Endothelial cell of umbilical vein (primary cell): Measurements from ENCODE around the gene ADAT3. TPM values are rescaled to one million over a fixed set of nuclear protein-coding genes. Genes with fewer than 3 reads are reported as not detected.

Experiments used
- BruUV-seq: library from RNA; stranded (reverse); fragments of 400-500 nt; replicated peaks from 2 replicates; lab custom pipeline; 2021; lab: Mats Ljungman, UMichigan
- CTCF ChIA-PET: fragments of 300-600, 350-600 bp; sonication (Branson Sonifier 250); formaldehyde crosslinking; loops from one replicate; lab custom pipeline; 2021; ENCODE audit warnings: antibody characterized with exemption, inconsistent platforms; lab: Charles Lee
- POLR2A ChIA-PET: fragments of 300-600, 350-600 bp; sonication (Branson Sonifier 250); formaldehyde crosslinking; loops from one replicate; lab custom pipeline; 2021; ENCODE audit warnings: antibody characterized with exemption, inconsistent platforms; lab: Charles Lee
- DNase-seq: peaks from one replicate; pipeline ENCODE4 v3.0.0-alpha.2; 2011; ENCODE audit warnings: low read depth, low spot score
- FAIRE-seq: peaks from 2 replicates; lab custom pipeline; 2011; peaks lifted over from hg19 to GRCh38; lab: Jason Lieb, UNC
- H2AFZ ChIP-seq: 2 replicates; pipeline ENCODE4 v1.6.0; 2012; ENCODE audit warnings: low read depth, low read length, control low read depth, inconsistent platforms
- H3K27ac ChIP-seq: 2 replicates; pipeline ENCODE4 v1.5.1; 2011; ENCODE audit warnings: low read depth, mild to moderate bottlenecking, control low read depth, low read length, moderate library complexity; ENCODE audit not compliant: insufficient read depth
- H3K27me3 ChIP-seq, 2 experiments: 2 replicates each; pipeline versions ENCODE4 v1.6.0 to v1.6.1; 2011; ENCODE audit warnings: low read length in 2 of 2, mixed read lengths in 1 of 2; ENCODE audit not compliant: control insufficient read depth in 2 of 2, insufficient read depth in 2 of 2
- H3K36me3 ChIP-seq, 2 experiments: 2 replicates in 1 of 2; 3 replicates in 1 of 2; pipeline ENCODE4 v1.5.1; 2011; ENCODE audit warnings: low read length in 2 of 2, mild to moderate bottlenecking in 1 of 2, moderate library complexity in 1 of 2; ENCODE audit not compliant: control insufficient read depth in 2 of 2, insufficient read depth in 2 of 2; ENCODE audit errors: extremely low read depth in 1 of 2
- H3K4me1 ChIP-seq: 3 replicates; pipeline ENCODE4 v1.5.1; 2011; ENCODE audit warnings: mild to moderate bottlenecking, low read length; ENCODE audit not compliant: control insufficient read depth, insufficient read depth; ENCODE audit errors: extremely low read depth
- H3K4me2 ChIP-seq: 2 replicates; pipeline ENCODE4 v1.6.1; 2011; ENCODE audit warnings: low read length, control low read depth, mixed read lengths; ENCODE audit not compliant: insufficient read depth
- H3K4me3 ChIP-seq, 3 experiments: fragments of 200-600 bp in 1 of 3; sonication (generic), shearing (Covaris generic) in 1 of 3; replicated peaks in 1 of 3; 2 replicates each; pipeline ENCODE4 v1.5.1; 2011 to 2016; ENCODE audit warnings: control low read depth in 3 of 3, low read length in 3 of 3, mild to moderate bottlenecking in 2 of 3, inconsistent platforms in 1 of 3, low read depth in 1 of 3, moderate library complexity in 1 of 3; ENCODE audit not compliant: insufficient read depth in 1 of 3
- H3K79me2 ChIP-seq: 2 replicates; pipeline ENCODE4 v1.6.0; 2012; ENCODE audit warnings: low read length, inconsistent platforms; ENCODE audit not compliant: control insufficient read depth, insufficient read depth
- H3K9ac ChIP-seq: replicated peaks from 2 replicates; pipeline ENCODE3; 2011; ENCODE audit warnings: low read length, control low read depth; ENCODE audit not compliant: insufficient read depth; ENCODE audit errors: extremely low read depth
- H3K9me1 ChIP-seq: replicated peaks from 3 replicates; pipeline ENCODE4 v1.6.0; 2011; ENCODE audit warnings: mild to moderate bottlenecking, low read length; ENCODE audit not compliant: control insufficient read depth, insufficient read depth; ENCODE audit errors: extremely low read depth
- H3K9me3 ChIP-seq: replicated peaks from 2 replicates; pipeline ENCODE4 v1.5.1; 2012; ENCODE audit warnings: low read length, inconsistent platforms; ENCODE audit not compliant: control insufficient read depth, insufficient read depth
- H4K20me1 ChIP-seq: replicated peaks from 2 replicates; pipeline ENCODE3; 2011; ENCODE audit warnings: mild to moderate bottlenecking, low read length; ENCODE audit not compliant: control insufficient read depth, insufficient read depth; ENCODE audit errors: extremely low read depth
- EZH2 ChIP-seq: IDR thresholded peaks from 2 replicates; pipeline ENCODE4 v1.6.1; 2012; ENCODE audit warnings: borderline replicate concordance, low read depth, mild to moderate bottlenecking, moderate library complexity, low read length, inconsistent platforms; ENCODE audit not compliant: severe bottlenecking
- FOS ChIP-seq: IDR thresholded peaks from 2 replicates; pipeline ENCODE4 v1.6.1; 2011; ENCODE audit warnings: mild to moderate bottlenecking, low read length, moderate library complexity, borderline replicate concordance; ENCODE audit not compliant: insufficient read depth
- GATA2 ChIP-seq: IDR thresholded peaks from 2 replicates; pipeline ENCODE4 v1.7.0; 2011; ENCODE audit warnings: low read depth, mild to moderate bottlenecking, moderate library complexity, mixed read lengths, low read length; ENCODE audit not compliant: insufficient read length, insufficient read depth
- JUN ChIP-seq: IDR thresholded peaks from 2 replicates; pipeline ENCODE4 v1.6.1; 2011; ENCODE audit warnings: borderline replicate concordance, low read depth; ENCODE audit not compliant: insufficient read length, insufficient read depth
- MYC ChIP-seq: IDR thresholded peaks from one replicate; pipeline ENCODE4 v1.6.1; 2011; ENCODE audit warnings: mild to moderate bottlenecking, low read depth, low read length
- POLR2A ChIP-seq: IDR thresholded peaks from 2 replicates; pipeline ENCODE4 v1.6.1; 2012; ENCODE audit warnings: low read depth, mild to moderate bottlenecking, control low read depth, low read length
- POLR2AphosphoS5 ChIP-seq: IDR thresholded peaks from 2 replicates; pipeline ENCODE4 v1.6.1; 2012; ENCODE audit warnings: low read depth, mild to moderate bottlenecking, control low read depth, low read length, moderate library complexity; ENCODE audit not compliant: insufficient read depth
- dilution Hi-C: fragments of 300-500 bp; cut with MboI; formaldehyde crosslinking; loops from one replicate; pipeline ENCODE4 v1.15.0; 2019; ENCODE audit warnings: low sequenced_read_pairs; ENCODE audit not compliant: extremely low pct_ligation_motif_present
- intact Hi-C: fragments of 100-400 bp; cut with micrococcal nuclease; formaldehyde crosslinking; loops from one replicate; pipeline ENCODE4 v1.10.0; 2022
- polyA plus RNA-seq, 4 experiments: library from polyadenylated mRNA; depleted of rRNA in 3 of 4; stranded (reverse) in 3 of 4; unstranded in 1 of 4; fragments of >200 nt; gene quantifications; 2 replicates each; pipeline versions ENCODE4 v1.2.1 to v1.2.3, GENCODE V29; 2011 to 2012; ENCODE audit warnings: missing spikeins in 1 of 4
- total RNA-seq: library from RNA; stranded (reverse); gene quantifications from 2 replicates; pipeline ENCODE4 v1.2.3, GENCODE V29; 2021
- TF ChIP-seq, protein P1 (sequence below): IDR thresholded peaks from 2 replicates; pipeline ENCODE4 v1.6.1; 2011; ENCODE audit not compliant: insufficient read depth, insufficient read length
- TF ChIP-seq, protein P2 (sequence below), 2 donors: IDR thresholded peaks; 1 replicate in 1 of 2; 2 replicates in 1 of 2; pipeline ENCODE4 v1.5.1; 2011; ENCODE audit warnings: low read length in 2 of 2, mild to moderate bottlenecking in 2 of 2, moderate library complexity in 2 of 2, control low read depth in 1 of 2, inconsistent platforms in 1 of 2, low read depth in 1 of 2; ENCODE audit not compliant: insufficient read depth in 1 of 2; ENCODE audit errors: extremely low read depth in 1 of 2

Gene ADAT3
- total and polyA plus RNA-seq, 2 donors (not counting 3 experiments of a cell fraction or from before 2014, with no cell fraction given) = 5.7 to 11.7 TPM

DNA sequence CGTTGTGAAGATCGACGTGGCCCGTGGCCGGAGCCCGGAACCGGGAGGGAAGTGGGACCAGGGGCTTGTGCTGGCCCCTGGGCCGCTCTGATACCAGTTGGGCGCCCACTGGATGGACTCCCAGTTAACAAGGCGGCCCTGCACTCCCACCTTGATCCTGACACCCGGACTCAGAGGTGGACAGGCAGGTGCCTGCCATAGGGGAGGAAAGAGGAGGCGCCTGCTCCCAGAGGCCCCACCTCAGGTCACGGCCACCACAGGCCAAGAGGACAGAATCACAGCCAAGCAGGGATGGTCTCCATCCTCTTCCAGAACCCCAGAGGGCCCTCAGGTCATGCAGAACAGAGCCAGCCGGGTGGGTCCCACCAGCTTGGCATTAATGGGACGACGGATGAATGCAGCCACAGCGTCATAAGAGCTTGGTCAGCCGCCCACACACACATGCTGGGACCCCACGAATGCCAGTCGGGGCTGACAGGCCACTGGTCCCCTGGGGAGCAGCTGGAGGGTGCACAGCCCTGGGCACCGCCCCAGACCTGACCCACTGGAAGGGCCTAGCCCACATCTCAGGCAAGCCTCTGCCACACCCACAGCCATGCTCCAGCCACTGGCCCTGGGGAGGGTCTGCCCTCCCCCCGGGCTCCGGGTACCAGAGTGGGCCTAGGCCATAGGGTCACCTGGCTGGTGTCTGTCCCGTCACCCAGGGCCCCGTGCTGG, 32.2 kb upstream of the ADAT3 start:
- no peaks in the 10 kb centered on the region for H3K9me1 ChIP-seq
- CTCF ChIA-PET = interaction anchor here (1.0 kb wide), 1 partner anchor 8 kb away, joined by 3 read pairs; no protein-coding TSS in a partner anchor
- FAIRE-seq (no peak), DNase-seq (no peak)
- peaks cover 21% of the 10 kb centered on the region for H3K4me1 ChIP-seq
- POLR2A ChIA-PET = interaction anchor here (0.5 kb wide), 1 partner anchor 394 kb away, joined by 3 read pairs; the partner anchor contains the start of gene C19orf25
- H2AFZ ChIP-seq = no peak overlapping the region
- H4K20me1 ChIP-seq = no peaks in the 10 kb centered on the region
- H3K79me2 ChIP-seq = peaks cover 38% of the 10 kb centered on the region
- no peak for TF ChIP-seq FOS
- no peak for TF ChIP-seq EZH2
- TF ChIP-seq, protein P1, sequence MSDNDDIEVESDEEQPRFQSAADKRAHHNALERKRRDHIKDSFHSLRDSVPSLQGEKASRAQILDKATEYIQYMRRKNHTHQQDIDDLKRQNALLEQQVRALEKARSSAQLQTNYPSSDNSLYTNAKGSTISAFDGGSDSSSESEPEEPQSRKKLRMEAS = no peak
- no peak for TF ChIP-seq GATA2
- TF ChIP-seq POLR2AphosphoS5 = no peak
- TF ChIP-seq JUN = no peak
- TF ChIP-seq MYC = no peak
- TF ChIP-seq, protein P2, sequence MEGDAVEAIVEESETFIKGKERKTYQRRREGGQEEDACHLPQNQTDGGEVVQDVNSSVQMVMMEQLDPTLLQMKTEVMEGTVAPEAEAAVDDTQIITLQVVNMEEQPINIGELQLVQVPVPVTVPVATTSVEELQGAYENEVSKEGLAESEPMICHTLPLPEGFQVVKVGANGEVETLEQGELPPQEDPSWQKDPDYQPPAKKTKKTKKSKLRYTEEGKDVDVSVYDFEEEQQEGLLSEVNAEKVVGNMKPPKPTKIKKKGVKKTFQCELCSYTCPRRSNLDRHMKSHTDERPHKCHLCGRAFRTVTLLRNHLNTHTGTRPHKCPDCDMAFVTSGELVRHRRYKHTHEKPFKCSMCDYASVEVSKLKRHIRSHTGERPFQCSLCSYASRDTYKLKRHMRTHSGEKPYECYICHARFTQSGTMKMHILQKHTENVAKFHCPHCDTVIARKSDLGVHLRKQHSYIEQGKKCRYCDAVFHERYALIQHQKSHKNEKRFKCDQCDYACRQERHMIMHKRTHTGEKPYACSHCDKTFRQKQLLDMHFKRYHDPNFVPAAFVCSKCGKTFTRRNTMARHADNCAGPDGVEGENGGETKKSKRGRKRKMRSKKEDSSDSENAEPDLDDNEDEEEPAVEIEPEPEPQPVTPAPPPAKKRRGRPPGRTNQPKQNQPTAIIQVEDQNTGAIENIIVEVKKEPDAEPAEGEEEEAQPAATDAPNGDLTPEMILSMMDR (IDR thresholded peaks at IDR 0.05; ENCODE audit: extremely low read depth in 1 of 2, insufficient read depth in 1 of 2, low read depth in 1 of 2, low read length in 2 of 2) = no peak
- TF ChIP-seq POLR2A = no peak
- H3K9me3 ChIP-seq = no peaks in the 10 kb centered on the region
- peaks cover 0 to 4% of the 10 kb centered on the region in 2 experiments for H3K36me3 ChIP-seq
- dilution Hi-C loops (no loop called here), intact Hi-C loops (no loop called here)
- no peak overlapping the region for H3K27ac ChIP-seq
- no peak overlapping the region for H3K9ac ChIP-seq
- H3K27me3 ChIP-seq = no peaks in the 10 kb centered on the region
- no peak overlapping the region for H3K4me3 ChIP-seq
- no TSS peak for BruUV-seq
- no peak overlapping the region for H3K4me2 ChIP-seq
